ENCODE measurements around the gene NLGN1. TPM values are rescaled to one million over a fixed set of nuclear protein-coding genes. Genes with fewer than 3 reads are reported as not detected.

NLGN1 gene
- total and polyA plus RNA-seq, 2 of the 8 experiments (the other 6 are each of a cell fraction or from before 2014, with no cell fraction given) = 7.8 to 14.8 TPM

DNA sequence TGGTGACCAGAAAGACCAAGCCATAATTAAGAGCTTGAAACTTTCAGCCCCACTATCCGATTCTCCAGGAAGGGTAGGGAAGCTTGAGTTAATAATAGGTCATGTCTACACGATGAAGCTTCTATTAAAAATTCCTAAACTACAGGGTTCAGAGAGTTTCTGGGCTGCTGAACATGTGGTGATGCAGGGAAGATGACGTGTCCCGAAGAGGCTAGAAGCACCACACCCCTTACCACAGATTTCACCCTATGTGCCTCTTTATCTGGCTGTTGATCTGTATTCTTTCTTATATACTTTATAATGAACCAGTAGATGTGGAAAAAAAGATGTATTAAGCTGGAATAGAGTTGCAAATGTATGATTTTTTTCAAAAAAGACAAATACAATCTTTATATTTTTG, 473.4 kb downstream of the NLGN1 start:
- H3K14ac ChIP-seq (ENCODE audit: insufficient read length) = no peak overlapping the region
- WGBS, 2 experiments (ENCODE audit: extremely low coverage in 1 of 2, insufficient coverage in 1 of 2, insufficient read length in 1 of 2, insufficient replicate concordance in 2 of 2, low coverage in 1 of 2, low lambda C conversion rate in 2 of 2, missing lambda C conversion rate in 1 of 2) = 89% methylated on average over 4 of the region's 4 CpGs; no CpG with 5 or more reads in 1 of the 2 experiments
- no peaks in the 10 kb centered on the region for H3K27me3 ChIP-seq (replicated peaks in 1 of 4; ENCODE audit: control insufficient read depth in 3 of 4, extremely low read depth in 1 of 4, insufficient read depth in 3 of 4, low read length in 3 of 4)
- H2BK12ac ChIP-seq (ENCODE audit: low read depth, low read length) = no peak overlapping the region
- no peak overlapping the region for H3K56ac ChIP-seq (replicated peaks; ENCODE audit: insufficient read length, low read depth, low read length)
- no peak overlapping the region for H2AFZ ChIP-seq (ENCODE audit: low read length)
- H4K20me1 ChIP-seq (replicated peaks in 1 of 2; ENCODE audit: control insufficient read depth in 1 of 2, insufficient read depth in 2 of 2, low read length in 2 of 2) = no peaks in the 10 kb centered on the region
- FAIRE-seq = no peak
- H2BK5ac ChIP-seq (ENCODE audit: low read depth, low read length) = no peak overlapping the region
- H3K18ac ChIP-seq (ENCODE audit: extremely low read depth, low read length) = no peak overlapping the region
- no peak overlapping the region for H3K23ac ChIP-seq (ENCODE audit: insufficient read length)
- H3K23me2 ChIP-seq (ENCODE audit: low read depth, low read length) = no peaks in the 10 kb centered on the region
- DNase-seq (ENCODE audit: low read depth in 1 of 2, low spot score in 2 of 2) = no peak
- no peak overlapping the region for H3K27ac ChIP-seq (ENCODE audit: low read depth, low read length)
- H2BK15ac ChIP-seq (ENCODE audit: low read length) = no peak overlapping the region
- H3K4me1 ChIP-seq (replicated peaks in 1 of 4; ENCODE audit: control insufficient read depth in 3 of 4, insufficient read depth in 4 of 4, low read length in 3 of 4) = peaks cover 0 to 2% (median 0%) of the 10 kb centered on the region in 4 experiments; a peak in 3 of 7 replicates
- no peak overlapping the region for H4K91ac ChIP-seq (replicated peaks; ENCODE audit: insufficient read length, low read length)
- H3K79me1 ChIP-seq (ENCODE audit: low read depth, low read length) = no peaks in the 10 kb centered on the region
- no peak overlapping the region for H4K5ac ChIP-seq (ENCODE audit: insufficient read length, low read depth, low read length)
- POLR2A ChIA-PET (ENCODE audit: partially characterized antibody) = interaction anchor here (0.6 kb wide), 1 partner anchor 985 kb away, joined by 3 read pairs; no protein-coding TSS in a partner anchor
- H2BK120ac ChIP-seq (replicated peaks; ENCODE audit: low read depth, low read length) = no peak overlapping the region
- H3K4ac ChIP-seq (replicated peaks; ENCODE audit: insufficient read length, low read depth, low read length) = no peak overlapping the region
- H3K4me2 ChIP-seq (ENCODE audit: insufficient read depth in 1 of 2, low read depth in 2 of 2, low read length in 2 of 2) = no peak overlapping the region
- no peak overlapping the region for H3K4me3 ChIP-seq (ENCODE audit: extremely low read depth in 1 of 4, insufficient read depth in 2 of 4, low read depth in 3 of 4, low read length in 4 of 4)
- H3K9ac ChIP-seq (replicated peaks in 1 of 4; ENCODE audit: extremely low read depth in 1 of 4, low read depth in 3 of 4, low read length in 3 of 4) = no peak overlapping the region
- no peaks in the 10 kb centered on the region for H3K36me3 ChIP-seq (ENCODE audit: control insufficient read depth in 2 of 4, insufficient read depth in 4 of 4, low read length in 3 of 4)
- H2AK5ac ChIP-seq (ENCODE audit: low read depth, low read length) = no peak overlapping the region
- no peak overlapping the region for H2BK20ac ChIP-seq (ENCODE audit: low read length)
- H4K8ac ChIP-seq (ENCODE audit: extremely low read depth, insufficient read depth, low read length) = no peak overlapping the region
- no peaks in the 10 kb centered on the region for H3K9me3 ChIP-seq (ENCODE audit: insufficient read depth in 2 of 2, low read depth in 1 of 2, low read length in 1 of 2)
- H3K79me2 ChIP-seq (ENCODE audit: control insufficient read depth in 1 of 2, insufficient read depth in 2 of 2, low read length in 2 of 2) = no peaks in the 10 kb centered on the region
- CTCF ChIA-PET (ENCODE audit: partially characterized antibody) = interaction anchor here (0.9 to 1.4 kb wide), 3 partner anchors 11 to 138 kb away, joined by 3 to 4 read pairs (median 3); no protein-coding TSS in a partner anchor
- TF ChIP-seq EZH2 (IDR thresholded peaks at IDR 0.05; ENCODE audit: low read depth, low read length, severe bottlenecking) = no peak
- no peak for TF ChIP-seq CHD2 (IDR thresholded peaks at IDR 0.05; ENCODE audit: low read length)
- no peak for TF ChIP-seq TEAD4 (IDR thresholded peaks at IDR 0.05; ENCODE audit: low read depth, low read length)
- TF ChIP-seq, protein P1, sequence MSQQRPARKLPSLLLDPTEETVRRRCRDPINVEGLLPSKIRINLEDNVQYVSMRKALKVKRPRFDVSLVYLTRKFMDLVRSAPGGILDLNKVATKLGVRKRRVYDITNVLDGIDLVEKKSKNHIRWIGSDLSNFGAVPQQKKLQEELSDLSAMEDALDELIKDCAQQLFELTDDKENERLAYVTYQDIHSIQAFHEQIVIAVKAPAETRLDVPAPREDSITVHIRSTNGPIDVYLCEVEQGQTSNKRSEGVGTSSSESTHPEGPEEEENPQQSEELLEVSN (IDR thresholded peaks at IDR 0.05) = no peak
- no peak for TF ChIP-seq CREB1 (IDR thresholded peaks at IDR 0.05)
- TF ChIP-seq, protein P2, sequence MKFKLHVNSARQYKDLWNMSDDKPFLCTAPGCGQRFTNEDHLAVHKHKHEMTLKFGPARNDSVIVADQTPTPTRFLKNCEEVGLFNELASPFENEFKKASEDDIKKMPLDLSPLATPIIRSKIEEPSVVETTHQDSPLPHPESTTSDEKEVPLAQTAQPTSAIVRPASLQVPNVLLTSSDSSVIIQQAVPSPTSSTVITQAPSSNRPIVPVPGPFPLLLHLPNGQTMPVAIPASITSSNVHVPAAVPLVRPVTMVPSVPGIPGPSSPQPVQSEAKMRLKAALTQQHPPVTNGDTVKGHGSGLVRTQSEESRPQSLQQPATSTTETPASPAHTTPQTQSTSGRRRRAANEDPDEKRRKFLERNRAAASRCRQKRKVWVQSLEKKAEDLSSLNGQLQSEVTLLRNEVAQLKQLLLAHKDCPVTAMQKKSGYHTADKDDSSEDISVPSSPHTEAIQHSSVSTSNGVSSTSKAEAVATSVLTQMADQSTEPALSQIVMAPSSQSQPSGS (IDR thresholded peaks at IDR 0.05; ENCODE audit: low read length) = no peak
